ENCODE measurements around the gene C1QTNF8.

DNA sequence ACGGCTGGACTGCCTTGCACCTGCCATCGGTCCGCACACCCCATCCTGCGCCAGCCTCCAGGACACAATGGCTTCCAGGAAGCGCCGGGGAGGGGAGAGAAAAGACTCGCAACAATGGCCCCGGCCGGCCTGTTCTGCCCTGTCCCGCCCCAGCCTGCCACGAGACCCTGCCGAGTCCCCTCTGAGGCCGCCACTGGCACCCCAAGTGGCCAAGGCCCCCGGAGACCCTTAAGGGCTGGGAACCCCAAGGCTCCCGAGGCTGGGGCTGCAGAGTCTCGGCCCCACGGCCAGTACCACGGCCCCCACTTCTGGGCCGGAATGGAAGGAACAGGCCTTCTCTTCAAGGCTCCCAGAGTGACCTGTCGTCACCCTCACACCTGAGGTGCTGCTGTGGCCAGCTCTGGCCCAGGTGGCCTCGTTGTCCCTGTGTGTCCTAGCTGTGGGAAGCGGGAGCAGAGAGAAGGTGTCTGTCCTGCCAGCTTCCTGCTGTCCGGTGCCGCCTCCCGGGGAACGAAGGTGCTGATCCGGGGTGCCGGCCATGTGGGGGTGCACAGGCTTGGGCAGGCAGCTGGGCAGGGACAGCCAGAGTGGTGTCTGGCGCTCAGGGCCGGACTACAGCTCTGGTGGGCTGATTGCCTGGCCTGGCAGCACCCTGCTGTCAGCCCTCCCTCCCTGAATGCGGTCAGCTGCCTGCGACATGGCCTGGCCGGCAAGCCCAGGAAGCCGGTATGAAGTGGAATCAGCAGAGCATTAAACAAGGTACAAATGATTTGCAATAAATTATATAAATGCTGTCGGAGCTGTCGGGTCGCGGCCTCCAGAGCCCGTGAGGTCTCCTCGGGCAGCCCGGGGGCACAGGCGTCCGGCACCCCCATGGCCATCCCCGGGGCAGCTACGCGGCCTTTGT is 48.7 kb upstream of the C1QTNF8 start:
- TF ChIP-seq, protein P1, sequence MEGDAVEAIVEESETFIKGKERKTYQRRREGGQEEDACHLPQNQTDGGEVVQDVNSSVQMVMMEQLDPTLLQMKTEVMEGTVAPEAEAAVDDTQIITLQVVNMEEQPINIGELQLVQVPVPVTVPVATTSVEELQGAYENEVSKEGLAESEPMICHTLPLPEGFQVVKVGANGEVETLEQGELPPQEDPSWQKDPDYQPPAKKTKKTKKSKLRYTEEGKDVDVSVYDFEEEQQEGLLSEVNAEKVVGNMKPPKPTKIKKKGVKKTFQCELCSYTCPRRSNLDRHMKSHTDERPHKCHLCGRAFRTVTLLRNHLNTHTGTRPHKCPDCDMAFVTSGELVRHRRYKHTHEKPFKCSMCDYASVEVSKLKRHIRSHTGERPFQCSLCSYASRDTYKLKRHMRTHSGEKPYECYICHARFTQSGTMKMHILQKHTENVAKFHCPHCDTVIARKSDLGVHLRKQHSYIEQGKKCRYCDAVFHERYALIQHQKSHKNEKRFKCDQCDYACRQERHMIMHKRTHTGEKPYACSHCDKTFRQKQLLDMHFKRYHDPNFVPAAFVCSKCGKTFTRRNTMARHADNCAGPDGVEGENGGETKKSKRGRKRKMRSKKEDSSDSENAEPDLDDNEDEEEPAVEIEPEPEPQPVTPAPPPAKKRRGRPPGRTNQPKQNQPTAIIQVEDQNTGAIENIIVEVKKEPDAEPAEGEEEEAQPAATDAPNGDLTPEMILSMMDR (conservative IDR thresholded peaks at IDR 0.05): no peak
- no peak for TF ChIP-seq EZH2 (IDR thresholded peaks at IDR 0.05; ENCODE audit: low read depth)

Data from PC-9 (cell line).